ENCODE results near the gene HSD17B11.
"Not testable (repeated sequence)": the region's sequence is repeated elsewhere in the genome, so short reads cannot be mapped to it uniquely, and the experiment has no call there.

The HSD17B11 gene

DNA sequence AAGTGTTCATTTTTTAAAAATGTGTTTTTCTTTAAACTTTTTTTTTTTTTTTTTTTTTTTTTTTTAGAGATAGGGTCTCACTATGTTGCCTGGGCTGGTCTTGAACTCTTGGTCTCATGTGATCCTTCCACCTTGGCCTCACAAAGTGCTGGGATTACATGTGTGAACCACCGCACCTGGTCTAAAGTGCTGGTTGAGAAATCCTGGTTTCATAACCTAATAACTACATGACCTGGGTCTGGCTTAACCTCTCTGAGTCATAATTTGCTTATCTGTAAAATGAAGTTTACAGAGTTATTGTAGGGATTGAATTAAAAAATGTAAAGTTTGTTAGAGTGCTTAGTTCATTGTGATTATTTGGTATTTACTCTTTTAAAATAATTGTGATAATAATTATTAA, 73.5 kb downstream of the HSD17B11 start:
- no peak overlapping the region for H3K4me3 ChIP-seq
- TF ChIP-seq, protein P1, sequence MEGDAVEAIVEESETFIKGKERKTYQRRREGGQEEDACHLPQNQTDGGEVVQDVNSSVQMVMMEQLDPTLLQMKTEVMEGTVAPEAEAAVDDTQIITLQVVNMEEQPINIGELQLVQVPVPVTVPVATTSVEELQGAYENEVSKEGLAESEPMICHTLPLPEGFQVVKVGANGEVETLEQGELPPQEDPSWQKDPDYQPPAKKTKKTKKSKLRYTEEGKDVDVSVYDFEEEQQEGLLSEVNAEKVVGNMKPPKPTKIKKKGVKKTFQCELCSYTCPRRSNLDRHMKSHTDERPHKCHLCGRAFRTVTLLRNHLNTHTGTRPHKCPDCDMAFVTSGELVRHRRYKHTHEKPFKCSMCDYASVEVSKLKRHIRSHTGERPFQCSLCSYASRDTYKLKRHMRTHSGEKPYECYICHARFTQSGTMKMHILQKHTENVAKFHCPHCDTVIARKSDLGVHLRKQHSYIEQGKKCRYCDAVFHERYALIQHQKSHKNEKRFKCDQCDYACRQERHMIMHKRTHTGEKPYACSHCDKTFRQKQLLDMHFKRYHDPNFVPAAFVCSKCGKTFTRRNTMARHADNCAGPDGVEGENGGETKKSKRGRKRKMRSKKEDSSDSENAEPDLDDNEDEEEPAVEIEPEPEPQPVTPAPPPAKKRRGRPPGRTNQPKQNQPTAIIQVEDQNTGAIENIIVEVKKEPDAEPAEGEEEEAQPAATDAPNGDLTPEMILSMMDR (IDR thresholded peaks at IDR 0.05), result no peak
- no peak overlapping the region for H3K27ac ChIP-seq
- DNase-seq (ENCODE audit: low spot score), result no peak

DNA sequence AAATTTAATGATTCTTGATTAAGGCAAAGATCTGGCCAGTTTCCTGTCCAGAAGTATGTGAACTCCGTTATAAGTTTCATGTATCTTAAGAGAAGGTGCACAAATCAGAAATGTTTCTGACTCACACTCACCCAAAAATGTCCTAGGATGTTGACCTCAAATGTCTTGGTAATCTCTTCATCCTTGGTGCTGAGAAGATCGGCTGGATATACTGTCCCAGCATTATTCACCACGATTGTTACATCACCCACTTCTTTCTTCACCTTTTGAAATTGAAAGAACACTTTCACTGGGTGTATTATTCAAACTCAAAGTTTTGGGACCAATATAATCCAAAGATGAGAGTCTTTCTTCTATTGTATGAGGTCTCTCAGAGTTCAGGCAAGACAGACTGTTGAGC, 74.0 kb downstream of the HSD17B11 start:
- TF ChIP-seq, protein P1 (IDR thresholded peaks at IDR 0.05), result no peak
- Histone ChIP-seq H3K4me3 (no peak overlapping the region), H3K27ac (no peak overlapping the region)
- DNase-seq (ENCODE audit: low spot score), result no peak

DNA sequence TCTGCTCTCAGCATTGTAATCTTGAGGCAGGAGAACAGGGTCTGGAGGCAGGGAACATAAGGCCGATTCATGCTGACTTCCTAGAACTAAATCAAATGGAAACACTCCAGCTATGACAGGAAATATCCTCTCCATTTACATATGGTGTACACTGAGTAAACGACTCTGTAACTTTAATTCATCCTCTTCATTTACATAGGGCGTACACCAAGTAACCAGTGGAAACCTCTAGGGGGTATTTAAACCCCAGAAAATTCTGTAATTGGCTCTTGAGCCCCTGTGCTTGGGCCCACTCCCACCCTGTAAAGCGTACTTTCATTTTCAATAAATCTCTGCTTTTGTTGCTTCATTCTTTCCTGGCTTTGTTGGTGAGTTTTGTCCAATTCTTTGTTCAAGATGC, 76.0 kb downstream of the HSD17B11 start:
- not testable (repeated sequence) for H3K4me3 ChIP-seq; H3K27ac ChIP-seq; DNase-seq (ENCODE audit: low spot score)

DNA sequence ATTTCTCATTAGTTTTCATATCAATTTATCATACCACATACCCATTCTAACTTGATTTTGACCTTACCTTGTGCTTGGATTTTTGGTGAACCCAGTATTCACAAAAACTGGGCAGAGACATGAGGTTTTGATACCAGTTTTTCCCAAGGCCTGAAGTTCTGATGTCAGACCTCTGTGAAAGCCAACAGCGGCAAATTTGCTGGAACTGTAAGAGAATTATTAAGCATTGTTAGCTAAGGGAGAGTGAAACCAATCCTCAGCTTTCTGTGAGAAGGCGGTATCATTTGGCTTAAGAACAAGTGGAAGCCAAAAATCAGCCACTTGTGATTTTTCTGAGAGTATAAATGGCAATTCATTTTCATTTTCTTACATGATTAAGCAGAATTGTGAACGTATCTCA, 77.2 kb downstream of the HSD17B11 start:
- no peak for DNase-seq (ENCODE audit: low spot score)
- Histone ChIP-seq H3K4me3 (no peak overlapping the region), H3K27ac (peak overlapping the region in 1 of 2 donors; percentile 9)
- TF ChIP-seq, protein P1 (IDR thresholded peaks at IDR 0.05), result no peak

DNA sequence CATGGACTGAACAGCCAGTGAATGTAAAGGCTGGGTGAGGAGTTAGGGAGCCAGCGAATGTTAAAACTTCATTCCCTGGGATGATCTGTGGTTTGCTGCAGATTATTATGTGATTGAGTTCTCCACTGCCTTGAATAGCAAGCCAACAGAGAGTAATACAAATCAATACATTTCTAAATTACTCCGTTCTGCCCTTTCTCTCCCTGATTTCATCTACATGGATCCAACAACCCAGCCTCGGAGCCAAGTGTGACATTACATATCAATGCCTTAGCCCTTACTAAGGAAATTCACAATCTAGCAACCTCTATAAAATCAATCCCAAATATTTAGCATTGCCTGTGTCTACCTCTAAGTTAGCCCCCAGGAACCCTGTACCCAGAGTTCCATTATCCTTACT, 79.3 kb downstream of the HSD17B11 start:
- Histone ChIP-seq H3K4me3 (no peak overlapping the region), H3K27ac (no peak overlapping the region)
- no peak for DNase-seq (ENCODE audit: low spot score)
- TF ChIP-seq, protein P1 (IDR thresholded peaks at IDR 0.05), result no peak

DNA sequence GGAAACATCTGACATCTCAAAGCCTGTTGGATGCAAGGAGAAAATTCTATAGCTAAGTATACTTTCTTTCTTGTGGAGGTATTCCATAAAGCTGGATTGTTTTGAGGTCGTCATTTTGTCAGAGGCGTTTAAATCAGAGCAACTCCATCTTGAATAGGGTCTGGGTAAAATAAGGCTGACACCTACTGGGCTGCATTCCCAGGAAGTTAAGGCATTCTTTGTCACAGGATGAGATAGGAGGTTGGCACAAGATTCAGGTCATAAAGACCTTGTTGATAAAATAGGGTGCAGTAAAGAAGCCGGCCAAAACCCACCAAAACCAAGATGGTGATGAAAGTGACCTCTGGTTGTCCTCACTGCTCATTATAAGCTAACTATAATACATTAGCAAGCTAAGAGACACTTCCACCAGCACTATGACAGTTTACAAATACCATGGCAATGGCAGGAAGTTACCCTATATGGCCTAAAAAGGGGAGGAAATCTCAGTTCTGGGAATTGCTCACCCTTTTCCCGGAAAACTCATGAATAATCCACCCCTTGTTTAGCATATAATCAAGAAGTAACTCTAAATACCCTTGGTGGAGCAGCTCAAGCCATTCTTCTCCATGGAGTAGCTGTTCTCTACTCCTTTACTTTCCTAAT, 80.2 kb downstream of the HSD17B11 start:
- TF ChIP-seq, protein P1 (IDR thresholded peaks at IDR 0.05), result no peak
- no peak overlapping the region for H3K4me3 ChIP-seq
- H3K27ac ChIP-seq, result no peak overlapping the region
- DNase-seq (ENCODE audit: low spot score), result no peak

DNA sequence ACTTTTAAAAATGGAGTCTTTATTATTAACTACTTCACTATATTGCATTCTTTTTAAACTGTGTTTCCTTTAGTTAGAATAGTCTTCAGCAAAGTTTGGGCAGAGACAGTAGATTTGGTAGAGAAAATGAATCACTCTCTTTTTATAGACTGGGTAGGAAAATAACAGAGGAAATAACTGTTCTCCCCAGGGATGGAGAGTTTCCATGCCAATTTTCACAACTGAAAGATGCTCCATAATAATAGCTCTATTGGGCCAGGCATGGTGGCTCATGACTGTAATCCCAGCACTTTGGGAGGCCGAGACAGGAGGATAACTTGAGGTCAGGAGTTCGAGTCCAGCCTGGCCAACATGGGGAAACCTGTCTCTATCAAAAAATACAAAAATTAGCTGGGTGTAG, 81.4 kb downstream of the HSD17B11 start:
- TF ChIP-seq, protein P1 (IDR thresholded peaks at IDR 0.05), result no peak

More for the DNA sequence above, 81.4 kb downstream of the HSD17B11 start:
- DNase-seq (ENCODE audit: low spot score), result no peak
- Histone ChIP-seq H3K27ac (no peak overlapping the region), H3K4me3 (no peak overlapping the region)
